HG03575 (cell line): ENCODE measurements around the gene ZNF414.
"Not testable (repeated sequence)": the region's sequence is repeated elsewhere in the genome, so short reads cannot be mapped to it uniquely, and the experiment has no call there.

Experiments used
- ATAC-seq: cut with Tn5 transposase; IDR thresholded peaks from one replicate; pipeline ENCODE4 v1.9.1; 2021; ENCODE audit not compliant: unreplicated experiment, insufficient number of reproducible peaks, low FRiP score; ENCODE audit errors: extremely low read depth

Gene ZNF414

DNA sequence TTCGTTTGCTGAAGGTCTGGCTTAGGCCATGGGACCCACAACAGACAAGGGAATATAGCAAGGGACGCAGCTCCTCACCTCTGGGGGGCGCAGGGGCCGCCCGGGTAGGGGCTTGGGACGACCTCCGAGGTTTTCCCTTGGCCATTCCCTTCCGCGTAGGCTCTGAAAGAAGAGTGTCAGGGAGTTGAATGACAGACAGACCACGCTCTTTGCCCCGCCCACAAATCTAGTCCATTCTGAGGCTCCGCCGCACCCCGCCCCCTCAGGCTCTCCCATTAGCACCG, 11.4 kb upstream of the ZNF414 start:
- no peak for ATAC-seq

GRCh38 chr19:8519388-8519787, 5.4 kb upstream of the ZNF414 start:
- no peak for ATAC-seq

DNA sequence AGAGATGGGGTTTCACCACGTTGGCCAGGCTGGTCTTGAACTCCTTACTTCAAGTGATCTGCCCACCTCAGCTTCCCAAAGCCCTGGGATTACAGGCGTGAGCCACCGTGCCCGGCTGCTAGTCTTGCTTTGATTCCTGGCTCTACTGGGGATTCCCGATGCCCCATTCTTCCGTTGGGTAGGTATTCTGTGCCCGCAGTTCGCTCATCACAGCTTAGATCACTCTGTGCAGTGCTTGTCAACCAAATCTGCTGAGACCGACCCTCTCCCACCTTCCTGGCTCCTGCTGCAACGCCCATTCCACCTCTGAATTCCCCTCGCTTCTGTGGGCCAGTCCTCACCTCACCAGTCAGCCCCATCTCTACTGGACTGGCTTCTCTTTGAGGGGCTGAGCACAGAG, 4.6 kb upstream of the ZNF414 start:
- ATAC-seq = no peak

DNA sequence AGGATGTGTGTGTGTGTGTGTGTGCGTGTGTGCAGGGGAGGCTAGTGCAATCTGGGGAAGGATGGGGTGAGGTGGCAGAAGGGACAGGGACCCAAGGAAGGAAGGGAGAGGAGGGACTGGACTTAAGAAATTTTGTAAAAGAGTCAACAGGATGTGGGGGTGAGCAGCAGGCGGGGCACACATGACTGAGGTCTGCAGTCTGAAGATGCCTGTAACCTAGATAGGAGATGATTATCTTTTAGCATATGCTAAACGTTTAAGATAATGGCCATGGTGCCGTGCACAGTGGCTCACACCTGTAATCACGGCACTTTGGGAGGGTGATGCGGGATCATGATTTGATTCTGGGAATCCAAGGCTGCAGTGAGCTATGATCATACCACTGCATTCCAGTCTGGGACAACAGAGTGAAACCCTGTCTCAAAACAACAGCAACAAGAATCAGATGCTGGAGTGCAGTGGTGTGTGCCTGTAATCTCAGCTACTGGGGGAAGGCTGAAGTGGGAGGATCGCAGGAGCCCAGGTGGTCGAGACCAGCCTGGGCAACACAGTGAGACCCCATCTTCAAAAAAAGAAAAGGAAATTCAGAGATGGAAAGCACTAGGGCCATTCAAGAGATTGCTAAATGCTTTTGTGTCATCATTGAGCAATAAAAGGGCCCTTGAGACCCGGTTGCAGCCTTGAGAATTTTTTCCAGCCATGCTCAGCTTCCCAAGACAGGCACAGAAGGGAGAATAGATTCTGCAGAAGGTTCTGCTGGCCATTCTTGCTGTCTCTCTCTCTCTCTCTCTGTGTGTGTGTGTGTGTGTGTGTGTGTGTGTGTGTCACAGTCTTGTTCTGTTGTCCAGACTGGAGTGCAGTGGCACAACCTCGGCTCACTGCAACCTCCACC, 3.8 kb upstream of the ZNF414 start:
- ATAC-seq = no peak

DNA sequence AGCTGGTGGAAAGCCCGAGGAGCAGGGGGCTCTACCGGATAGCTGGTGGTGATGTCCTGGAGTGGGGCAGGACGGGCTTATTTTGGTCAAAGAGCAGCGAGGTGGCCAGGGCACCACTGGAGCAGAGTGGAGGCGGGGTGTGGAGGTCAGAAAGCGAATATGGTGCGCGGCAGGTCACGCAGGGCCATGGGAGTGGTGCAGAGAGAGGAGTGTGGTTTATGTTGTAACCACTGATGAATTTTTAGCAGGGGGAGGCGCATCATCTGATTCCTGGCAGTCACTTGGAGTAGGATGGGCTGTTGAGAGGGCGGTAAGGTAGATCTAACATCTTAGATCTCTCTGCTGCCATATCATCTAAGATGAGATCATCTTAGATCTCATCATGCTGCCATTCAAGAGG, 1.4 kb upstream of the ZNF414 start:
- no peak for ATAC-seq

DNA sequence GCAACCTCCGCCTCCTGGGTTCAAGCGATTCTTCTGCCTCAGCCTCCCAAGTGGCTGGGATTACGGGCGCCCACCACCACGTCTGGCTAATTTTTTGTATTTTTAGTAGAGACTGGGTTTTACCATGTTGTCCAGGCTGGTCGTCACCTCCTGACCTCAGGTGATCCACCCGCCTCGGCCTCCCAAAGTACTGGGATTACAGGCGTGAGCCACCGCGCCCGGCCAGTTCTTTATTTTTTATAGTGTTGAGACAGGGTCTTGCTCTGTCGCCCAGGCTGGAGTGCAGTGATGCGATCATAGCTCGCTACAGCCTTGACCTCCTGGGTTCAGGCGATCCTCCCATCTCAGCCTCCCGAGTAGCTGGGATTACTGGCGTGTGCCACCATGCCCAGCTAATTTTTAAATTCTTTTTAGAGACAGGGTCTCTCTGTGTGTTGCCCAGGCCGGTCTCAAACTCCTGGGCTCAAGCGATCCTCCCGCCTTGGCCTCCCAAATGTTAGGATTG, 590 bp upstream of the ZNF414 start:
- not testable (repeated sequence) for ATAC-seq

GRCh38 chr19:8513036-8513686, 806 bp downstream of the ZNF414 start:
- no peak for ATAC-seq

DNA sequence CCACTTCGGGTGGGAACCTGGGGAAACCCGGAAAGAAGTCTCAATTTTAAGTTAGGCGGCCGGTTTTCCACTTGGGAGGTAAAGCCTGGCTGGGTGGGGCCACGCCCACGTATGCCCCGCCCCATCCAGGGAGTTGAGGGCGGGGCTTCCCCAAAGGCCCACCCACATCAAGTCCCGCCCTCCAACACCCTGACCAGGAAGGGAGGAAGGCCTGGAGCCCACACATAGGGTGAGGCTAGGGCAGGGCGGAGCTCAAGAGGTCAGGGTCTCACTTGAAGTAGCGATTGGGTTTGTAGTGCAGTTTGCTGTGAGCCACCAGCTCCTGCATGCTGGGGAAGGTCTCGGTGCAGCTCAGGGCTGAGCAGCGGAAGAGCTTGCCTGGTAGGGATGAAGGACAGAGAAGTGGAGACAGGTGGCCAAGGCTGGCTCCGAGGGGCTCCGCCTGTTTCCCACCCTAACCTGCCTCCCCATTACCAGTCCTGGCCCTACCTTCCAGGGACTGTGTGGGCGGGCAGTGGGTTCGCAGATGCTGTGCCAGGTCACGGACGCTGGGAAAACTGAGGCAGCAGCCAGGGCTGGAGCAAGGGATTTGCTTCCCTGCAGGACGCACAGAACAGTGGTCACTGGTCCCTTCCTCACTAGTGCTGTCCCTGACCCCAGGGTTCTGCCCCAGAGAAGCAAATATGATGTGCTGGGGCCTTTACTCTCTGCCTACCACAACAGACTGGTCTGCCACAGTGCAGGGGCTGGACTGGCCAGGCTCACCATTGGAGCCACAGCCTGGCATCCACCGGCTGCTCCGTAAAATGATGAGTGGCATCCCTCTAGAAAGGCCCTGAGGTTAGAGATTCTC, 1.6 kb downstream of the ZNF414 start:
- ATAC-seq = no peak

GRCh38 chr19:8511573-8512101, 2.3 kb downstream of the ZNF414 start:
- no peak for ATAC-seq

DNA sequence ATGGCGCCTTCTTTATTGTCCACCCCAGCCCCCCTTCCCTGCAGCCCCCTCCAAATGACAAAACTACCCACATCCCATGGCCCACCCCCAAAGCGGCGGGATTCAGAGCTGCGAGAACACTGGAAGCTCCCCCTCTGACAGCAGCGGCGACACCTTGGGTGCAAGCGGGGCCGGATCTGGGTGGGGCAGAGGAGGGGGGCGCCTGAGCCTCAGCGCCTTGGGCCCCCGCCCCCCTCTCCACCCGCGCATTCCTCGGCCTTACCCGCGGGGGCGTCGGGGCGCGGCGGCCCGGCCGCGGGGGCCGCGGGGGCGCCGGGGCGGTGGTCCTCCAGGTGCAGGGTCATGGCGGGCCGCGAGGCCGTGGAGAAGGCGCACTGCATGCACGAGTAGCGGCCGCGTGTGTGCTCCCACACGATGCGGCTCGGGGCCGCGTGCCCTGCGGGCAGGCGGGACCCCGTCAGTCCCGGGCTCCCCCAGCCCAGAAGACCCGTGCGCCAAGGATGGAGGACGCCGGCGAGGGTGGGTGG, 3.3 kb downstream of the ZNF414 start:
- no peak for ATAC-seq

GRCh38 chr19:8506402-8506957, 7.5 kb downstream of the ZNF414 start:
- ATAC-seq = no peak

GRCh38 chr19:8505680-8506401, 8.1 kb downstream of the ZNF414 start:
- no peak for ATAC-seq

DNA sequence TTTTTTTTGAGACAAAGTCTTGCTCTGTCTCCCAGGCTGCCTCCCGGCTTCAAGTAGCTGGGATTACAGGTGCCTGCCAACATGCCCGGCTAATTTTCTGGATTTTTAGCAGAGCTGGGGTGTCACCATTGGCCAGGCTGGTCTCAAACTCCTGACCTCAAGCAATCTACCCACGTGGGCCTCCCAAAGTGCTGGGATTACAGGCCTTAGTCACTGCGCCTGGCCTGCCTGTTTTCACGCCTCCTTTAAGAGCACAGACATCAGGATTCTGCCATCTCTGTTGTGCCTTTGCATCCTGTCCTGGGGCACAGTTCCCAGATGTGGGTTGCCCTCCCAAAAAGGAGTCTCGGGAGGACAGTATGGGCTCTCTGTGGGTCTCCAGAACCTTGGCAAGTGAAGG, 9.0 kb downstream of the ZNF414 start:
- ATAC-seq = no peak

DNA sequence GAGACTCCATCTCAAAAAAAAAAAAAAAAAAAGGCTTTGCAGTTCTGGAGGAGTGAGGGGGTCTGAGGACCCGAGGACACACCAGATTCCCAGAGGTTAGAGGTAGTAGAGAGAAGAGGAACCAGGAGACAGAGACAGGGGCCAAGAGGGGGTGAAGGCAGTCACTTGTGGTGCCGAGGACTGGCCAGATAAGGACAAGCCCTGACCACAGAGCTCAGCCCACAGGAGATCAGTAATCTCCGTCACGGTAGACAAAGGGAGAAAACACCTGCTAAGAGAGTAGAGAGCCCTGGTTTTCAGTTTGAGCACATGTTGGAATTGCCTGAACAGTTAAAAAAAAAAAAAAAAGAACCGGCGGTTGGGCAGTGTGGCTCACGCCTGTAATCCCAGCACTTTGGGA, 9.8 kb downstream of the ZNF414 start:
- ATAC-seq = no peak

DNA sequence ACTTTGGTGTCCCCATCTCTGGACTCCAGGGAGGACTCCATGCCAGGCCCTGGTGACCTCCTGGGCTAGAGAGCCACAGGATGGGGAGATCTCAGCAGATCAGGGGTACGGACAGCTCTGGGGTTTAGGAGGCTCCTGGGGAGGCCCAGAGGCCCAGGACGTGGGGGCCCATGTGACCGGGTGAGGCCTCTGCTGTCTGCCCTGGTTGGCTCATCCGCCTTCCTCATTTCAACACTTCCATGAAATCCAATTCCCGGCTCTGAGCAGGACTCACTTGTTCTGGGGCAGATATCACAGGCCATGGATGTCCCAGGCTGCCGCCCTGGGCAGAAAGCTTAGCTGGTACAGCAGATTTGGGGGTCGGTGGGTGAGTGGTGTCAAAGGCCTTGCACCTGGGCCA, 10.5 kb downstream of the ZNF414 start:
- no peak for ATAC-seq

DNA sequence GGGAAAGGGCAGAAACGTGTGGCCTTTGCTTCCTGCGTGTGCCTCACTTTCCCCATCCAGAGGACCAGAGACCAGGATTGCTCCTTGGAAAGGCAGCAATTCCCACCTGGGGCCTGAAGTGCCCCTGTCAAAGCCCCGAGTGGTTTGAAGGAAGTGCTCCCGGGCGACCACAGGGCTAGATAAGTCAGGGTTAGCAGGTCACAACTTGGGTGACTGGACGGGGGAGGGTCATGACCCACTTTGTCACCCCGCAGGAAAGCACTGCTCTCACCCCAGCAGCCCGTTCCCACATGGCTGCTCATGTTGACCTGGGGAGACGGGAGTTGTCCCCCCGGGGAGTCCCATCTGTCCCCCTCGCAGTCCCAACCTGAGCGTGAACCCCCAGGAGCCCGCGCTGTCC, 12.0 kb downstream of the ZNF414 start:
- ATAC-seq = no peak

- no peak for ATAC-seq
Observed at GRCh38 chr19:8501516-8501915, 12.5 kb downstream of the ZNF414 start.

GRCh38 chr19:8500158-8500557, 13.8 kb downstream of the ZNF414 start:
- ATAC-seq = no peak
